HG02973 (cell line): Measurements from ENCODE around the gene POLR3G.

Source experiments
- ATAC-seq: cut with Tn5 transposase; IDR thresholded peaks from one replicate; pipeline ENCODE4 v1.9.1; 2021; ENCODE audit warnings: moderate library complexity; ENCODE audit not compliant: unreplicated experiment

POLR3G gene

DNA sequence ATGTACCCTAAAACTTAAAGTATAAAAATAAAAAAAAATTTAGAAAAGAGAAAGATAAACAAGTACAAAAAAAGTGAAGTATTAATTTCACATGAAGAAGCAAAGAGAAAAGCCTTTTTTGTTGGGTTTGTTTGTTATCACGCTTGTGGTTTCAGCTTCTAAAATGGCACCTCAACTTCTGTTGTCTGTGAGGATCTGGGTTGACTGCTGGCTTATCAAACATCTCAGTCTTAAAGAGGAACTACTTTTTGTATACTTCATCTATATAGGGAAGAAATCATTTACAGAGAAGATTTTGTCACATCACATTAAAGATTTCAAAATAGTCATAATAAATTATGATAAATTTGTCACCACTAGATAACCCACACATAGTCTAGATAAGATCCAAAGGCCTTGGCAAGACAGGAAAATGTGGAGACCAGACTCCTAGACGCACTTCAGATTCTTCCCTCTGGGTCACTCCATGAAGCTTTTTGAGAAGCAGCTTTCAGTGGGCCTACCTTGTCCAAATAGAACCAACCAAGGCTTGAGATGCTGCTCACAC, 75.1 kb downstream of the POLR3G start:
- ATAC-seq, result no peak

GRCh38 chr5:90550963-90551362, 76.3 kb downstream of the POLR3G start:
- no peak for ATAC-seq

DNA sequence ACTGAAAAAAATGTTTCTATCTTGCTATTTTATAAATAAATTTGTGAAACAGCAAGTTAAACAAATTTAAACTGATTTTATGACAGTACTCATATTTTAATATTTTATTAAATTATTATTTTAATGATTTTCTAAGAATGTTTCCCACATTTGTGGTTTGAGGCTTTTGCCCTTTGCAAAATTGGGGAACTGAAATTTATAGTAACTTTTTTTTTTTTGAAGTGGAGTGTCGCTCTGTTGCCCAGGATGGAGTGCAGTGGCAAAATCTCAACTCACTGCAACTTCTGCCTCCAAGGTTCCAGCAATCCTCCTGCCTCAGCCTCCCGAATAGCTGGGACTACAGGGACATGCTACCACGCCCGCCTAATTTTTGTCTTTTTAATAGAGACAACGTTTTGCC, 76.7 kb downstream of the POLR3G start:
- ATAC-seq, result no peak

DNA sequence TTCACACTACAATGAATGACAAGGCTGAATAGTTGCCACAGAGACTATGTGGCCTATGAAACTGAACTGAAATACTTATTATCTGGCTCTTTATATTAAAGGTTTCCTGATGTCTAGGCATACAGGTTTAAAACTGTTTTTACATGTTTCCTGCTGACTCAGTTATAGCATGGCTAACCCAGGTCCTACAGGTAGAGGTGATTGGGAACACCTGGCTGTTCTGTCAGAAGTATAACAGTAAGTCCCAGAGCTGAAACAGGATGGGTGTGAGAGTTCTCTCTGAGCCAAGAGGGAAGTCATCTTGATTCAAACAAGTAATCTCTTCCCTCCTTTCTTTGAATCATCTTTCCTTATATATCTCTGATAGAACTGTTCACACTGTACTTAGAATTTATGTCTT, 79.0 kb downstream of the POLR3G start:
- ATAC-seq, result no peak

DNA sequence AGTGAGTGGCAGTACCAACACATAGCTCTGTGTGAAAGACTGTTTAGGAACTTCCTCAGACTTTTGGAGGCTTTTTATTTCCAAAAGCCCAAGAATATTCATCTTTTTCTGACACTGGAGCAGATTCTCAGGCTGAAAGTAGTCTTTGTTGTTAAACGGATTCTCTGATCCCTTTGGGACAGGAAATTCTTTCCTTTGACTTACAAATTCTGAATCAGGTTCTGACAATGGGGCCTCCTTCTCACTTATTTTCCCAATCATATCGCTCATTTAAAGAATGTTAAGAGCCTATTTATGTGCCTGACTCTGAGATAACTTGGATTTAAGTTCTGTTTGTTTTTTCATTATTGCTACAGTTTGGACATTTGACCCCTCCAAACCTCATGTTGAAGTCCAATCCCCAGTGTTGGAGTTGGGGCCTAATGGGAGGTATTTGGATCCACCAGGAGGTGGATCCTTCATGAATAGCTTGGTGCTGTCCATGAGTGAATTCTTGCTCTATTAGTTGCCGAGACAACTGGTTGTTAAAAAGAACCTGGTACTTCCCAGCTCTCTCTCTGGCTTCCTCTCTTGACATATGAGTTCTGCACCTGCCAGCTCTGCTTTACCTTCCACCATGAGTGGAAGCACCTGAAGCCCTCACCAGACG, 79.8 kb downstream of the POLR3G start:
- ATAC-seq, result no peak

GRCh38 chr5:90555666-90556065, 81.0 kb downstream of the POLR3G start:
- no peak for ATAC-seq

DNA sequence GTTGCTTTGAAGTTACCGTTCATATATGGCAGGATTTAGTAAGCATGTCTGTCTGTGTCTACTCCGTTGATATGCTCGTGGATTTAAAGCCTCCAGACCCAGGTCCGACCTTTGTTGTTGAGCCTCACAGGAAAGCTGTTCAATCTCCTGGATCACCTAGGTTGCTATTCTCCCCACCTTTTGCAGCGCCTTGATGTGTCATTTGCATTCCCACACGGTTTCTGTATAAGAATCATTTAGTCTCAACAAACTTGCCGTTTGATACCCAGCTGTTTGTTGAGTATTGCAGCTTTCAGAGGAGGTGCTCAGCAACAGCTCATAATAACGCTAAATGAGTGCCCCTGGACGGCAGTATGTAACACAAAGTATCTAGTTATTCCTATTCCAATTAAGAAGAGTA, 82.7 kb downstream of the POLR3G start:
- no peak for ATAC-seq

DNA sequence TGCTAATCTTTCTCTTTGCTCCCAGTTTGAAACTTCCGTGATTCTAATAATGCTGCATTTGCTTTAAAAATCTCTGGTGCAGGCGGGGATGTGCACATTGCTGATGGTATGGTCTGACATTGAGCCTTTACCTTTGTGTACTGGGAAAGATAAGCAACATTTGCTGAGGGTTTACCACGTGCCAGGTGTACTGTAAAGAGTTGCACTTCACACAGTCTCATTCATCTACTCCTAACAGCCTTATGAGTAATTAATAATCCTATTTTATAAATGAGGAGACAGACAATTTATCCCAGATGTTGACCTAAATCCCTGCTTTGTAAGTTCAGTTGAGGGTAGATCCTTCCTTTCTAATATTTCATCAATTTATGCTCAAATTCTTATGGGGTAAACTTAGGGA, 83.2 kb downstream of the POLR3G start:
- ATAC-seq, result no peak

DNA sequence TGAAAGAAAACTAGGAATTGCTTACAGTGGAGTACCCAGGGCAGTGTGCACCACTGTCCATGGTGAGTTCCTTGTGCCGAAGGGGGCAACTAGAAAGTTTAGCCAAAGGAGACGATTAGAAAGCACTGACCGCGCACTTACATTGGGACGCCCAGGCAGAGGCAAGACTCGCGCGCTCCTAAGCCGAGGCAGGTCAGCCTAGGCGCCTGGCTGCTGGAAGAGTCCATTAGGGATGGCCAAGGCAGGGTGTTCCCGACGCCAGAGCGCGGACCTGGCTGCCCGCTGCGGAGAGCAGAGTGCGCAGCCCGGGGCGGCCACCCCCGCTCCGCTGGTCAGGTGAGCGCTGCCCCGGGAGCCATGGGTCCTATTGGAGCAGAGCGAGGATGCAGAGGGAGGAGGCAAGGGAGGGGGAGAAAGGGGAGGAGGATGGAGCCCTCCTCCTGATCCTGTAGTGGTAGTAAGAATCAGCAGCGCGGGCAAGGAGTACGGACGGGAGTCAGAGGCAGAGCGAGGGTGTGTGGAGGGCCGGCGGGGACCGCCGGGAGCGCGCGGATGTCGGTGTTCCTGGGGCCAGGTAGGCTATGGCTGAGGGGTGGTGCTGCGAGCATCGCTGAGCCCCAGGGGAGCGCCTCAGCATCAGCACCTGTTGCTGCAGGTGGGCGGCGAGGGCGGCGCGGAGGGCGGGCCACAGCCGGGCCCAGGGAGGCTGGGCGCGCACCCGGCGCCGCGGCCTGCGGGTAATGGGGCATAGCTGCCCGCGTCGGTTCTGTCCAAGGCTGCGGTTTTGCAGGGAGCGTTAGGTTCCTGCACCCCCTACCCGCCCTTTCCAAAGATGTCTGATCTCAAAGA, 83.9 kb downstream of the POLR3G start, which contains the start of gene ADGRV1:
ADGRV1 (plus strand) TSS at position 454 of the 849 bp plus-strand sequence; CDS start at position 553, 99 bp downstream.
- no peak for ATAC-seq

- ATAC-seq, result no peak
Observed at GRCh38 chr5:90560771-90561170, 86.1 kb downstream of the POLR3G start.

DNA sequence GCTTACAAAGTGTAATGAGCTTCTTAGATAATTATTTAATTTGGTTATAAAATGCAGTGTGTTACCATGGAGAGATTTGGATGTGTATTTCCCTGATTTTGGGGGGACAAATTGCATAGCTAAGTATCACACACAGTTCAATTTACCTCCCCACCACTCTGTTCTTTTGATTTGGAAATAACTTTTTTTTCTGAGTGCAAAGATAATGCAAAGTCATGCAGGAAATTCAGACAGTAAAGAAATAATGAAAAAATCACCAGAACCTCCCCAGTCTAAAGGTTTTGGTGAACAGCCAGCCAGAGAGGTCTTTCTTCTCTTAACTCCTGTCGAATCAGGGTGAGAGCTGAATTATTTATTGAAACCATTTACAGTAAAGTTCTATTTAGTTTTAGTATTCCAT, 87.1 kb downstream of the POLR3G start:
- ATAC-seq, result no peak

GRCh38 chr5:90562341-90562740, 87.7 kb downstream of the POLR3G start:
- ATAC-seq, result no peak

DNA sequence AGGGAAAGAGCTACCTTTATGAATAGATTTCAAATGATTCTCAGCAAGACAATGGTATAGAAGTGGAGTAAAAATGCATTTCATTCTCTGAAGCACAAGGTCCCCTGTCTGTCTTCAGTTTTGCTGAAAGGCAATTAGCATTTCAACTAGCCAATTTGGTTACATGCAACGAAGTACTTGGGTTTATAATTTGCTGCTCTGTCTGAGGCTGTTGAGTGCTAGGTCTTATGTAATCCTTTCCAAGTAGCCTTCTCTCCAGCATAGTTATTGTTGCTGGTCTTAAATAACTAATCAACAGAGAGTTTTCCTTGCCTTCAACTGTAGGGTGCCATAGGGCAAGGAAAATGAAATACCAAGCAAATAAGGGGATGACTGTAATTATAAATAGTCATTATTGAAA, 88.4 kb downstream of the POLR3G start:
- ATAC-seq, result no peak
